ENCODE data around the gene SAMD10. TPM values are rescaled to one million over a fixed set of nuclear protein-coding genes. Genes with fewer than 3 reads are reported as not detected.

Gene SAMD10
- total and polyA plus RNA-seq, 2 of the 8 experiments (the other 6 are each of a cell fraction or from before 2014, with no cell fraction given), result 3.0 to 5.2 TPM

DNA sequence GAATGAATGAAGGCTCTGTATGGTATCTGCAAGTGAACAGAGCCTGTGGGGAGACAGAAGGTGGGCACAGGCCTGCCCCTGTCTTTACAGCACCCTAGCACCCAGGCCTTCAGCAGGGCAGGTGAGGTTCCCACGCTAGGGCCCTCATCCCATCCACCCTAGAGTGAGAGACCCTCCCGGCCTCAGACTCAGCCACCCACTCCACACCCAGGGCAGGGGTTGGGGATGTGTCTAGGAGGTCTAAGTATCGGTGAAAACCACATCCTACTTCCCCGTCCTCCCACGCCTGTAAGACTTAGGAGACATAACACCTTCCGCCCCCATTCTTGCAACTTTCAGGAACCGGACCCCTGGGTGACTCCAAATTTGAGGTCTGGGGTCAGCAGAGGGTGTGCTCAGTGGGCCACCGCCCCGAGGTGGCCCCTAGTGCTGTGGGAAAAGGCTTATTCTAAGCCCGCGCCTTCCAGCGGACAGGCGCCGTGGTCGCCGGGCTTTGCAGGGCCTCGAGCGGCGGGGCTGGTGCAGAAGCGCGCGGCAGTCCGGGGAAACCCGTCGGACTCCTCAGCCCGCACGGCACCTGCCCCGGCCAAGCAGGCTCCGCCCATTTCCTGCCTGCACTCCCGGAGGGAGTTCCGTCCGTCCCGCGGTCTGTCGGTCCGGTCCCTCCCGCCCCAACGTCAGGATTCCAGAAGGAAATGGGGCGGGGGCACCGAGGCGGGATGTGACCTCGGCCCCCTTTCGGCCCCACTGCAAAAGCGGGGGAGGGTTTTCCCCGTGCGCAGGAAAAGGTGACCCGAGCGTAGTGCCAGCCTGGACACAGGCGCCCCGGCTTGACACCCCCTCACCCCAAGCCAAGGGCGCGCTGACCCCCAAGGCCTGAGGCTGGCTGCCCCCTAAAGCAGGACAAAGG is 868 bp downstream of the SAMD10 start (continued):
- TF ChIP-seq NANOG (IDR thresholded peaks at IDR 0.05; ENCODE audit: insufficient read depth, low read depth, low read length, poor library complexity, severe bottlenecking), result no peak
- TF ChIP-seq SIRT6 (IDR thresholded peaks at IDR 0.05; ENCODE audit: low read length), result no peak
- no peak for TF ChIP-seq POLR2A (IDR thresholded peaks at IDR 0.05; ENCODE audit: control extremely low read depth in 1 of 2, low read depth in 2 of 2, low read length in 2 of 2)
- TF ChIP-seq CBX8 (IDR thresholded peaks at IDR 0.05; ENCODE audit: borderline replicate concordance, low read depth, low read length), result no peak
- TF ChIP-seq FOSL1 (IDR thresholded peaks at IDR 0.05; ENCODE audit: insufficient read depth, low read depth, low read length), result no peak
- TF ChIP-seq KDM5A (IDR thresholded peaks at IDR 0.05; ENCODE audit: low read length), result no peak
- peak; percentile 57; the same call in 1 of the 2 replicates for TF ChIP-seq SP1 (IDR thresholded peaks at IDR 0.05; ENCODE audit: low read depth, low read length)
- peak; percentile 78 for TF ChIP-seq RBBP5 (IDR thresholded peaks at IDR 0.05; ENCODE audit: borderline replicate concordance, low read depth, low read length)
- TF ChIP-seq BACH1 (IDR thresholded peaks at IDR 0.05; ENCODE audit: low read length), result no peak
- TF ChIP-seq TBP (IDR thresholded peaks at IDR 0.05; ENCODE audit: low read depth, low read length), result no peak

All from H1 (cell line).